Measurements from ENCODE around the gene ARHGEF12. TPM values are rescaled to one million over a fixed set of nuclear protein-coding genes. Genes with fewer than 3 reads are reported as not detected.
A peak's percentile ranks its signal among the peaks of the same experiment; 100 is the strongest.

Gene ARHGEF12
- total RNA-seq (1 to 10 TPM; 4.6 to 5.0 TPM), polyA plus RNA-seq (1 to 10 TPM in 1 of 2 donors, under 1 TPM in 1; 0.80 to 3.1 TPM)

- Histone ChIP-seq H3K27me3 (ENCODE audit: insufficient read depth, low read length) (peaks cover 13% of the 10 kb centered on the region), H3K4me3 (ENCODE audit: low read length in 2 of 2) (peak within 1 kb of the TSS; percentile 44 to 54), H3K9me3 (ENCODE audit: control insufficient read depth in 1 of 2, low read length in 2 of 2) (no peaks in the 10 kb centered on the region), H3K4me1 (ENCODE audit: insufficient read depth, low read length) (peaks cover 33% of the 10 kb centered on the region), H3K36me3 (ENCODE audit: insufficient read depth, low read length) (no peaks in the 10 kb centered on the region), H3K27ac (ENCODE audit: low read depth, low read length) (no peak within 1 kb of the TSS)
- peaks cover 33 to 39% of the 10 kb centered on the region in 2 donors for H3K27me3 Mint-ChIP-seq
- intact Hi-C loops (cut with micrococcal nuclease) = loop anchor here (1.0 to 2.0 kb wide), 3 partner anchors 349 to 777 kb away; no protein-coding TSS in a partner anchor
- H3K36me3 Mint-ChIP-seq = peaks cover 0 to 5% of the 10 kb centered on the region in 2 donors
- peaks cover 22 to 39% (median 30%) of the 10 kb centered on the region in 4 donors for H3K4me1 Mint-ChIP-seq
- peak within 1 kb of the TSS; percentile 87 to 92 (median 90) for H3K4me3 Mint-ChIP-seq
- POLR2A ChIA-PET (ENCODE audit: partially characterized antibody) = interaction anchor here (1.0 to 1.2 kb wide), 2 partner anchors 9 to 349 kb away, joined by 3 to 5 read pairs; no protein-coding TSS in a partner anchor
- peak; percentile 48 to 69 (median 62) for DNase-seq
- CTCF ChIA-PET (ENCODE audit: partially characterized antibody) = interaction anchor here (0.9 to 4.9 kb wide), 11 partner anchors 10 to 350 kb away, joined by 3 to 104 read pairs (median 5); no protein-coding TSS in a partner anchor
- peaks cover 0 to 6% (median 0%) of the 10 kb centered on the region in 8 donors for H3K9me3 Mint-ChIP-seq
- peak within 1 kb of the TSS in 6 of 7 donors; percentile 23 to 86 (median 76) for H3K27ac Mint-ChIP-seq
These were observed at the start of gene ARHGEF12 for GRCh38 chr11:120335908-120336640. Gene ARHGEF12, plus strand, starts transcription at chr11:120336413. Its CDS starts 831 bp downstream, at chr11:120337244.

- H3K36me3 ChIP-seq (ENCODE audit: insufficient read depth, low read length) = no peaks in the 10 kb centered on the region
- ChIA-PET CTCF (ENCODE audit: partially characterized antibody) (interaction anchor here (0.7 to 3.1 kb wide), 2 partner anchors 12 to 15 kb away, joined by 3 to 18 read pairs; no protein-coding TSS in a partner anchor), POLR2A (ENCODE audit: partially characterized antibody) (no interaction called here)
- intact Hi-C loops (cut with micrococcal nuclease) = no loop called here
- no peaks in the 10 kb centered on the region for H3K4me1 ChIP-seq (ENCODE audit: insufficient read depth, low read length)
- H3K27ac ChIP-seq (ENCODE audit: low read depth, low read length) = no peak overlapping the region
- H3K4me3 ChIP-seq (ENCODE audit: low read length in 2 of 2) = no peak overlapping the region
- Mint-ChIP-seq H3K27me3 (peaks cover 12 to 21% of the 10 kb centered on the region in 2 donors), H3K4me3 (no peak overlapping the region), H3K9me3 (no peaks in the 10 kb centered on the region), H3K4me1 (peaks cover 0 to 5% (median 0%) of the 10 kb centered on the region in 4 donors), H3K27ac (no peak overlapping the region), H3K36me3 (no peaks in the 10 kb centered on the region)
- peaks cover 5% of the 10 kb centered on the region for H3K27me3 ChIP-seq (ENCODE audit: insufficient read depth, low read length)
- no peak for DNase-seq
- no peaks in the 10 kb centered on the region for H3K9me3 ChIP-seq (ENCODE audit: control insufficient read depth in 1 of 2, low read length in 2 of 2)
These were observed 48.2 kb upstream of the ARHGEF12 start for GRCh38 chr11:120288021-120288420.

- no peaks in the 10 kb centered on the region for H3K9me3 ChIP-seq (ENCODE audit: control insufficient read depth in 1 of 2, low read length in 2 of 2)
- H3K27ac Mint-ChIP-seq = no peak overlapping the region
- H3K36me3 Mint-ChIP-seq = no peaks in the 10 kb centered on the region
- H3K27me3 ChIP-seq (ENCODE audit: insufficient read depth, low read length) = peaks cover 9% of the 10 kb centered on the region
- H3K27me3 Mint-ChIP-seq = peaks cover 18 to 31% of the 10 kb centered on the region in 2 donors
- POLR2A ChIA-PET (ENCODE audit: partially characterized antibody) = no interaction called here
- no peaks in the 10 kb centered on the region for H3K36me3 ChIP-seq (ENCODE audit: insufficient read depth, low read length)
- CTCF ChIA-PET (ENCODE audit: partially characterized antibody) = no interaction called here
- no peaks in the 10 kb centered on the region for H3K9me3 Mint-ChIP-seq
- H3K4me3 ChIP-seq (ENCODE audit: low read length in 2 of 2) = no peak overlapping the region
- intact Hi-C loops (cut with micrococcal nuclease) = no loop called here
- H3K27ac ChIP-seq (ENCODE audit: low read depth, low read length) = no peak overlapping the region
- DNase-seq = no peak
- H3K4me1 Mint-ChIP-seq = peaks cover 0 to 5% (median 0%) of the 10 kb centered on the region in 4 donors
- H3K4me1 ChIP-seq (ENCODE audit: insufficient read depth, low read length) = no peaks in the 10 kb centered on the region
- peak overlapping the region in 1 of 8 donors; percentile 46 for H3K4me3 Mint-ChIP-seq
These were observed 46.8 kb upstream of the ARHGEF12 start for GRCh38 chr11:120289426-120289825.

GRCh38 chr11:120290956-120291355 is 45.3 kb upstream of the ARHGEF12 start:
- Histone ChIP-seq H3K36me3 (ENCODE audit: insufficient read depth, low read length) (no peaks in the 10 kb centered on the region), H3K27me3 (ENCODE audit: insufficient read depth, low read length) (peaks cover 9% of the 10 kb centered on the region), H3K27ac (ENCODE audit: low read depth, low read length) (no peak overlapping the region), H3K9me3 (ENCODE audit: control insufficient read depth in 1 of 2, low read length in 2 of 2) (no peaks in the 10 kb centered on the region), H3K4me3 (ENCODE audit: low read length in 2 of 2) (no peak overlapping the region), H3K4me1 (ENCODE audit: insufficient read depth, low read length) (no peaks in the 10 kb centered on the region)
- peaks cover 0 to 5% (median 0%) of the 10 kb centered on the region in 4 donors for H3K4me1 Mint-ChIP-seq
- POLR2A ChIA-PET (ENCODE audit: partially characterized antibody) = no interaction called here
- no peaks in the 10 kb centered on the region for H3K9me3 Mint-ChIP-seq
- H3K27me3 Mint-ChIP-seq = peaks cover 22 to 31% of the 10 kb centered on the region in 2 donors
- no peak overlapping the region for H3K4me3 Mint-ChIP-seq
- CTCF ChIA-PET (ENCODE audit: partially characterized antibody) = interaction anchor here (1.1 to 2.0 kb wide), 2 partner anchors 8 to 12 kb away, joined by 3 to 7 read pairs; no protein-coding TSS in a partner anchor
- H3K27ac Mint-ChIP-seq = no peak overlapping the region
- DNase-seq = no peak
- H3K36me3 Mint-ChIP-seq = no peaks in the 10 kb centered on the region
- intact Hi-C loops (cut with micrococcal nuclease) = no loop called here

- no peak for DNase-seq
- H3K27ac ChIP-seq (ENCODE audit: low read depth, low read length) = no peak overlapping the region
- H3K36me3 ChIP-seq (ENCODE audit: insufficient read depth, low read length) = no peaks in the 10 kb centered on the region
- H3K9me3 Mint-ChIP-seq = no peaks in the 10 kb centered on the region
- H3K4me3 ChIP-seq (ENCODE audit: low read length in 2 of 2) = no peak overlapping the region
- H3K4me3 Mint-ChIP-seq = no peak overlapping the region
- intact Hi-C loops (cut with micrococcal nuclease) = no loop called here
- ChIA-PET POLR2A (ENCODE audit: partially characterized antibody) (no interaction called here), CTCF (ENCODE audit: partially characterized antibody) (interaction anchor here (2.5 kb wide), 1 partner anchor 10 kb away, joined by 12 read pairs; no protein-coding TSS in a partner anchor)
- peaks cover 0 to 5% (median 0%) of the 10 kb centered on the region in 4 donors for H3K4me1 Mint-ChIP-seq
- no peaks in the 10 kb centered on the region for H3K36me3 Mint-ChIP-seq
- H3K27me3 Mint-ChIP-seq = peaks cover 29 to 43% of the 10 kb centered on the region in 2 donors
- H3K27ac Mint-ChIP-seq = peak overlapping the region in 1 of 7 donors; percentile 4
- H3K4me1 ChIP-seq (ENCODE audit: insufficient read depth, low read length) = no peaks in the 10 kb centered on the region
- peaks cover 9% of the 10 kb centered on the region for H3K27me3 ChIP-seq (ENCODE audit: insufficient read depth, low read length)
- no peaks in the 10 kb centered on the region for H3K9me3 ChIP-seq (ENCODE audit: control insufficient read depth in 1 of 2, low read length in 2 of 2)
These were observed 43.0 kb upstream of the ARHGEF12 start for GRCh38 chr11:120293038-120293800.

GRCh38 chr11:120294096-120294495 is 42.1 kb upstream of the ARHGEF12 start:
- Mint-ChIP-seq H3K4me3 (no peak overlapping the region), H3K9me3 (no peaks in the 10 kb centered on the region), H3K27ac (no peak overlapping the region), H3K36me3 (no peaks in the 10 kb centered on the region), H3K4me1 (peaks cover 0 to 5% (median 0%) of the 10 kb centered on the region in 4 donors), H3K27me3 (peaks cover 28 to 41% of the 10 kb centered on the region in 2 donors)
- H3K36me3 ChIP-seq (ENCODE audit: insufficient read depth, low read length) = no peaks in the 10 kb centered on the region
- POLR2A ChIA-PET (ENCODE audit: partially characterized antibody) = no interaction called here
- H3K4me3 ChIP-seq (ENCODE audit: low read length in 2 of 2) = no peak overlapping the region
- CTCF ChIA-PET (ENCODE audit: partially characterized antibody) = interaction anchor here (2.5 kb wide), 1 partner anchor 9 kb away, joined by 12 read pairs; no protein-coding TSS in a partner anchor
- H3K27me3 ChIP-seq (ENCODE audit: insufficient read depth, low read length) = peaks cover 9% of the 10 kb centered on the region
- intact Hi-C loops (cut with micrococcal nuclease) = no loop called here
- H3K27ac ChIP-seq (ENCODE audit: low read depth, low read length) = no peak overlapping the region
- no peaks in the 10 kb centered on the region for H3K9me3 ChIP-seq (ENCODE audit: control insufficient read depth in 1 of 2, low read length in 2 of 2)
- no peaks in the 10 kb centered on the region for H3K4me1 ChIP-seq (ENCODE audit: insufficient read depth, low read length)
- DNase-seq = no peak

GRCh38 chr11:120295099-120295498 is 41.1 kb upstream of the ARHGEF12 start:
- Mint-ChIP-seq H3K27me3 (peaks cover 25 to 37% of the 10 kb centered on the region in 2 donors), H3K27ac (no peak overlapping the region), H3K4me1 (no peaks in the 10 kb centered on the region), H3K36me3 (no peaks in the 10 kb centered on the region), H3K9me3 (no peaks in the 10 kb centered on the region), H3K4me3 (no peak overlapping the region)
- intact Hi-C loops (cut with micrococcal nuclease) = no loop called here
- H3K4me3 ChIP-seq (ENCODE audit: low read length in 2 of 2) = no peak overlapping the region
- peaks cover 9% of the 10 kb centered on the region for H3K27me3 ChIP-seq (ENCODE audit: insufficient read depth, low read length)
- no peak overlapping the region for H3K27ac ChIP-seq (ENCODE audit: low read depth, low read length)
- DNase-seq = no peak
- CTCF ChIA-PET (ENCODE audit: partially characterized antibody) = interaction anchor here (2.5 kb wide), 1 partner anchor 8 kb away, joined by 12 read pairs; no protein-coding TSS in a partner anchor
- POLR2A ChIA-PET (ENCODE audit: partially characterized antibody) = no interaction called here
- no peaks in the 10 kb centered on the region for H3K4me1 ChIP-seq (ENCODE audit: insufficient read depth, low read length)
- no peaks in the 10 kb centered on the region for H3K36me3 ChIP-seq (ENCODE audit: insufficient read depth, low read length)
- H3K9me3 ChIP-seq (ENCODE audit: control insufficient read depth in 1 of 2, low read length in 2 of 2) = no peaks in the 10 kb centered on the region

All from CD4-positive, alpha-beta memory T cell (primary cell).